ENCODE data around the gene KCNH2.

The KCNH2 gene

GRCh38 chr7:150901160-150902035, 76.7 kb downstream of the KCNH2 start:
- no peak for FAIRE-seq

DNA sequence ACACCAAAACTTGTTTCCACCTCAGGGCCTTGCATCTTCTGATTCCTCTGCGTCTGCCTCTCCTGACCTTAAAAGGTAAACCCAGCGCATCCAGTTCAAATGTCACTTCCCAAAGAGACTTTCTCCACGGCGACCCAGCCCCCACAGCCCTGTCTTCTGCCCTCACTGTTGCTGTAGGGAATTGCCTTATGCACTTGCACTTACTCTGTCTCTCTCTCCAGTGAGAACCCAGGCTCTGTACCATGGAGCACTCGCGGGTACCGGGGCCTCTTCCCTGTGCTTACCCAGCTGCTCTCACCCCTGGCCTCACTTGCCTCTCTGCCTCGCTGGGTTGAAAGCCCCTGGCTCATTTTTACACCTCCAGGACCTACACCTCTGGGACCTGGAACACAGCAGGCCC, 77.4 kb downstream of the KCNH2 start:
- FAIRE-seq: no peak

GRCh38 chr7:150898475-150899011, 79.6 kb downstream of the KCNH2 start:
- no peak for FAIRE-seq

- FAIRE-seq: no peak
These were observed 80.3 kb downstream of the KCNH2 start for GRCh38 chr7:150897502-150898474.

GRCh38 chr7:150896562-150897209, 81.4 kb downstream of the KCNH2 start:
- no peak for FAIRE-seq

DNA sequence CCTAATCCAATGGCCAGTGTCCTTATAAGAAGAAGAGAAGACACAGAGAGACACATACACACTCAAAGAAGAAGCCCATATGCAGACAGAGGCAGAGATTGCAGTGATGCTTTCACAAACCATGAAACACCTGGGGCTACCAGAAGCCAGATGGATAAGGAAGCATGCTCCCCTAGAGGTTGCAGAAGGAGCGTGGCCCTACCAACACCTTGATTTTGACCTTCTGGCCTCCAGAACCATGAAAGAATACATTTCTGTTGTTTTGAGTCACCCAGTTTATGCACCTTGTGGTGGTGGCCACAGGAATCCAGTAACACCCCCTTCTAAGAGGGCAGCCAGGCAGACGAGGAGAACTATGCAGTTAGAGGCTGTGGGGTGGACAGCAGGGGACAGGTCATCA, 82.3 kb downstream of the KCNH2 start:
- no peak for FAIRE-seq

All from colon (tissue), 2 donors.